Measurements from ENCODE around the gene AUTS2. TPM values are rescaled to one million over a fixed set of nuclear protein-coding genes. Genes with fewer than 3 reads are reported as not detected.

The AUTS2 gene
- total RNA-seq, 1 donor from 2014 or later: 53.0 TPM

DNA sequence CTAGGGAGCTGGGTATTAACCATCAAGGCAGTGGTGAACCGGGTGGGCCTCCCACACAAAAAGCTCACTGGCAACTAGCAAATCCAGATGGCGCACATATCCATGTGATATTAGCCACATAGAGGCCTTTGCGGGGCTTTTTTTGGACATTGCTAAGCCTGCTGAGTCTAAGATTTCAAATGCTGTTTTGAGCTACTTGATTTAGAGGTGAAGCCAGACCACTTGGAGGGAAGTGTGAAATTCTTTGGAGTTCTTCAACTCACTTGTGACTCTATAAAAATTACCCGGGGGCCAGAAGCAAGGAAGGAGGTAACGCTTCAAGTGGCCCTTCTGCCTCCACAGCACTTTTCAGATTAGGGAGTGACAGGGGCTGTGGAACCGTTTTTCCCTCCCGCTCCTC is 913.9 kb downstream of the AUTS2 start:
- Histone ChIP-seq H3K36me3 (no peaks in the 10 kb centered on the region), H3K4me1 (no peaks in the 10 kb centered on the region), H3K9me3 (no peaks in the 10 kb centered on the region), H3K4me3 (no peak overlapping the region), H3K27ac (no peak overlapping the region), H3K27me3 (no peaks in the 10 kb centered on the region)
- TF ChIP-seq, protein P1, sequence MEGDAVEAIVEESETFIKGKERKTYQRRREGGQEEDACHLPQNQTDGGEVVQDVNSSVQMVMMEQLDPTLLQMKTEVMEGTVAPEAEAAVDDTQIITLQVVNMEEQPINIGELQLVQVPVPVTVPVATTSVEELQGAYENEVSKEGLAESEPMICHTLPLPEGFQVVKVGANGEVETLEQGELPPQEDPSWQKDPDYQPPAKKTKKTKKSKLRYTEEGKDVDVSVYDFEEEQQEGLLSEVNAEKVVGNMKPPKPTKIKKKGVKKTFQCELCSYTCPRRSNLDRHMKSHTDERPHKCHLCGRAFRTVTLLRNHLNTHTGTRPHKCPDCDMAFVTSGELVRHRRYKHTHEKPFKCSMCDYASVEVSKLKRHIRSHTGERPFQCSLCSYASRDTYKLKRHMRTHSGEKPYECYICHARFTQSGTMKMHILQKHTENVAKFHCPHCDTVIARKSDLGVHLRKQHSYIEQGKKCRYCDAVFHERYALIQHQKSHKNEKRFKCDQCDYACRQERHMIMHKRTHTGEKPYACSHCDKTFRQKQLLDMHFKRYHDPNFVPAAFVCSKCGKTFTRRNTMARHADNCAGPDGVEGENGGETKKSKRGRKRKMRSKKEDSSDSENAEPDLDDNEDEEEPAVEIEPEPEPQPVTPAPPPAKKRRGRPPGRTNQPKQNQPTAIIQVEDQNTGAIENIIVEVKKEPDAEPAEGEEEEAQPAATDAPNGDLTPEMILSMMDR (IDR thresholded peaks at IDR 0.05): no peak
- no peak for TF ChIP-seq POLR2A (IDR thresholded peaks at IDR 0.05)
- TF ChIP-seq POLR2AphosphoS5 (IDR thresholded peaks at IDR 0.05; ENCODE audit: insufficient read depth in 1 of 2, low read depth in 1 of 2): no peak
- no peak for DNase-seq (ENCODE audit: extremely low spot score in 2 of 2)
- intact Hi-C loops (cut with DNase I): no loop called here

DNA sequence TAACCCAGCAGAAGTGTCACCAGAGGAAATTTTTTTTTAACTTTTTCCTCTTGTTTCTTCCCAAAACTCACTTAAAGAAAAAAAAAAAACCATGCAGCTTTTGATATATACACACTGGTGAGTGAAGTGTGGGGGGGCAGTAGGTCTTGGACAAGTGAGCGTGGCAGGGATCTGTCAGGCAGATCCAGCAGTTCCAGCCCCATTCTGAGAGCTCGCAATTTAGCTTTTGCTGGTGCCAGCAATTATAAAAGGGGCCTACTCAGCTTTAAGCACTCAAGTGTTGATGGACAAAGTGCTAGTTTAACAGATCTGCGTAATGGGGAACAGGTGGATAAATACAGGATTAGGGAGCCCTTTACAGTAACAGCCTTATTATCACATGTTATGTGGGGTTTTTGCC is 914.5 kb downstream of the AUTS2 start:
- no peaks in the 10 kb centered on the region for H3K36me3 ChIP-seq
- no peak overlapping the region for H3K4me3 ChIP-seq
- no peak for TF ChIP-seq POLR2A (IDR thresholded peaks at IDR 0.05)
- no peak for TF ChIP-seq POLR2AphosphoS5 (IDR thresholded peaks at IDR 0.05; ENCODE audit: insufficient read depth in 1 of 2, low read depth in 1 of 2)
- TF ChIP-seq, protein P1 (IDR thresholded peaks at IDR 0.05): no peak
- no peaks in the 10 kb centered on the region for H3K4me1 ChIP-seq
- H3K9me3 ChIP-seq: no peaks in the 10 kb centered on the region
- no peaks in the 10 kb centered on the region for H3K27me3 ChIP-seq
- intact Hi-C loops (cut with DNase I): no loop called here
- H3K27ac ChIP-seq: no peak overlapping the region
- no peak for DNase-seq (ENCODE audit: extremely low spot score in 2 of 2)

DNA sequence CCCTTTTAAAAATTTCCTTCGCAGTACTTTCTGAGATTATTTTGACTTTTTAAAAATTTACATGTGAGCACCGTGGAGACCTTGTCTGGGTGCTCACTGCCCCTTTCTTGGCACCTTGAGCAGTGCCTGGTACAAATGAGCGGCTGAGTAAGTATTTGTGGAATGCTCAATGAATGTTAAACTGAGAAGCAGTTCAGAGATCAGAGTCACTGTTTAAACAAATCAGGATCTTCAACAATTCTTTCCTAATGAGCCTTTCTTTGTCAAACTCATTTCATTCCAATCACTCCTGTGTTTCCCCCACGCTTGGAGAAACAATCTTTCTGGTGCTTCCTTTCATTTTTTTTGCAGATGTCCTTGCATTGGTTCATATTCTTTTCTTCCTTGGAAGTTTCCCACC is 922.3 kb downstream of the AUTS2 start:
- intact Hi-C loops (cut with DNase I): no loop called here
- Histone ChIP-seq H3K27ac (no peak overlapping the region), H3K4me1 (no peaks in the 10 kb centered on the region), H3K27me3 (no peaks in the 10 kb centered on the region), H3K9me3 (no peaks in the 10 kb centered on the region), H3K4me3 (no peak overlapping the region), H3K36me3 (no peaks in the 10 kb centered on the region)
- TF ChIP-seq, protein P1 (IDR thresholded peaks at IDR 0.05): no peak
- no peak for TF ChIP-seq POLR2A (IDR thresholded peaks at IDR 0.05)
- no peak for TF ChIP-seq POLR2AphosphoS5 (IDR thresholded peaks at IDR 0.05; ENCODE audit: insufficient read depth in 1 of 2, low read depth in 1 of 2)
- no peak for DNase-seq (ENCODE audit: extremely low spot score in 2 of 2)

DNA sequence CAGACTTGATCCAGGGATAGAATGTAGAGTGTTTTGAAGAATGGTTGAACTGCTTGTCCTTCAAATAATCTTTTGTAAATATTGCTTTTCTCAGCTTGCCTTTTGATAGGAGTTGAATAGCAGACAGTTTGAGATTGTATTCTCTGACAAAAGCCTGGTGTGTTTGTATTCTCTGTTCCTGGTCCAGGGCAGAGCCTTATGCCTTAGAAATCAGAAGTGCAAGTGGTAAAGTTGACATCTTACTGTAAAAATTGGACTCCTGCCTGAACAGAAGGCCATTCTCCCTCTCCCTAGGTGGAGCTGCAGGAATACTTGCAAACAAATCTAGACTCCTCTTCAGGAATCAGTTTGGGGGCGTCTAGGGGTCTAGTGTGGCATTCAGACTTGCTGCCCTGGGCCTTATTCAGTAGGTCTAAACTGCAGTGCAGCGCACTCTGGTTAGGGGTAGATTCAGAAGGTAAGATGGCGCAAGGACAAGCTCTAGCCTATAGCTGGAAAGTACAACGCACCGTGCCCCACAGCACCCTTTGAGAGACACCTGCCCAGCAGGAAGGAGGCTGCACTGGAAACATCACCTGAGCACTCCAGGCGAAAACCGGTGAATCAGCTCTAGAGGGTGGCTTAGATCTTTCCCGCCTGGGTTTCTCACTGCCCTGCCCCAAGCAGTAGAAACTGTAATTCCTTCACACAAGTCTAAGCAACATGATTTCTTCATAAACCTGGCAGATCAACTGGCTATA is 925.1 kb downstream of the AUTS2 start:
- Histone ChIP-seq H3K27me3 (no peaks in the 10 kb centered on the region), H3K36me3 (no peaks in the 10 kb centered on the region), H3K9me3 (no peaks in the 10 kb centered on the region), H3K4me1 (no peaks in the 10 kb centered on the region), H3K4me3 (no peak overlapping the region), H3K27ac (no peak overlapping the region)
- TF ChIP-seq, protein P1 (IDR thresholded peaks at IDR 0.05): no peak
- no peak for TF ChIP-seq POLR2AphosphoS5 (IDR thresholded peaks at IDR 0.05; ENCODE audit: insufficient read depth in 1 of 2, low read depth in 1 of 2)
- intact Hi-C loops (cut with DNase I): no loop called here
- no peak for DNase-seq (ENCODE audit: extremely low spot score in 2 of 2)

DNA sequence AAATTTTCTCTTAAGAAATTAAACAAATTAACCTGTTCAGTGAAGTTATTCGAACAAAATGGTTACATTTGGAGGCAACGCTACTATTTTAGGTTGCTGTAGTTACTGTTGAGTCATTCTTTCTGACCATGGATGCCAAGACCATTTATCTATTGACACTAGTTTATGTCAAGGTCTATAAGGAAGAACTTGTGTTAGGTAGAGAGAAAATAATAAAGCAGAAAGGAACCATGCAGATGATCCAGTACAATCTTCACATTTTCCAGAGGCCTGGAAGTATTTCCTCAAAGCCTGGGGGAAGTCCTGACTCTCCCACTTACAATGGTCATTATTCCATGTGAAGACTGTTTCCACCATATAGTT is 925.7 kb downstream of the AUTS2 start:
- H3K4me3 ChIP-seq: no peak overlapping the region
- TF ChIP-seq POLR2A (IDR thresholded peaks at IDR 0.05) (no peak), POLR2AphosphoS5 (IDR thresholded peaks at IDR 0.05; ENCODE audit: insufficient read depth in 1 of 2, low read depth in 1 of 2) (no peak)
- TF ChIP-seq, protein P1 (IDR thresholded peaks at IDR 0.05): no peak
- no peaks in the 10 kb centered on the region for H3K36me3 ChIP-seq
- no peak overlapping the region for H3K27ac ChIP-seq
- H3K27me3 ChIP-seq: no peaks in the 10 kb centered on the region
- H3K9me3 ChIP-seq: no peaks in the 10 kb centered on the region
- intact Hi-C loops (cut with DNase I): no loop called here
- H3K4me1 ChIP-seq: no peaks in the 10 kb centered on the region
- DNase-seq (ENCODE audit: extremely low spot score in 2 of 2): no peak

All from vagina (tissue), 2 donors.